ENCODE results near the gene TEF.

The TEF gene

DNA sequence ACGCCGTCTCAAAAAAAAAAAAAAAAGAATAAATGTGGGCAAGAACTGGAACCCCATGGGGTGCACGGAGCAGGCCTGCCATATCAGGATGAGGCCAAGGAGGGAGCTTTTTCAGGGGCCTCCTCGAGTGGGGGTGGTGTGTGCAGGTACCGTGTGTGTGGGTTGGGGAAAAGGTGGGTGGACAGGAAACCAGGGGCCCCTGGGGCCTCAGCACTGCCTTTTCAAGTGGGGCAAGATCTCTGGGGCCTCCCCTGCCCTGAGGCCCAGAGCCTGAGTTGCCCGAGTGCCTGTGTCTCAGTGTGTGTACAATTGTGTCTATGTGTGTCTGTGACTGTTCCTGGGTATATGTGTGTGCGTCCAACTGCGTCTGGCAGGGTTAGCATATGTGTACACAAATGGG, 23.8 kb downstream of the TEF start:
- Histone ChIP-seq H3F3A (ENCODE audit: low read depth) (no peaks in the 10 kb centered on the region), H3K4me2 (ENCODE audit: low read depth, low read length, poor library complexity, severe bottlenecking) (no peak overlapping the region), H3K9ac (ENCODE audit: low read depth, low read length, poor library complexity, severe bottlenecking) (no peak overlapping the region), H4K20me1 (ENCODE audit: insufficient read depth, low read length, poor library complexity, severe bottlenecking) (no peaks in the 10 kb centered on the region), H3K79me2 (ENCODE audit: insufficient read depth, low read length) (no peaks in the 10 kb centered on the region), H3K9me3 (ENCODE audit: insufficient read depth, low read depth, low read length) (no peaks in the 10 kb centered on the region), H2AFZ (ENCODE audit: low read length) (no peak overlapping the region), H3K4me1 (ENCODE audit: insufficient read depth, low read length, poor library complexity, severe bottlenecking) (peaks cover 4% of the 10 kb centered on the region), H3K9me2 (replicated peaks; ENCODE audit: low read depth, low read length) (no peaks in the 10 kb centered on the region), H3K36me3 (ENCODE audit: insufficient read depth, low read length) (no peaks in the 10 kb centered on the region), H3K4me3 (ENCODE audit: low read length, poor library complexity, severe bottlenecking) (no peak overlapping the region), H3K27me3 (ENCODE audit: insufficient read depth, low read length, poor library complexity, severe bottlenecking) (no peaks in the 10 kb centered on the region)
- TF ChIP-seq CTCF (conservative IDR thresholded peaks at IDR 0.05; ENCODE audit: low read length) (no peak), EZH2phosphoT487 (IDR thresholded peaks at IDR 0.05; ENCODE audit: borderline replicate concordance) (no peak)

GRCh38 chr22:41406410-41406809, 24.7 kb downstream of the TEF start:
- H3F3A ChIP-seq (ENCODE audit: low read depth), result no peaks in the 10 kb centered on the region
- no peaks in the 10 kb centered on the region for H3K9me2 ChIP-seq (replicated peaks; ENCODE audit: low read depth, low read length)
- H3K9ac ChIP-seq (ENCODE audit: low read depth, low read length, poor library complexity, severe bottlenecking), result no peak overlapping the region
- no peaks in the 10 kb centered on the region for H3K36me3 ChIP-seq (ENCODE audit: insufficient read depth, low read length)
- H3K4me1 ChIP-seq (ENCODE audit: insufficient read depth, low read length, poor library complexity, severe bottlenecking), result peaks cover 8% of the 10 kb centered on the region
- no peaks in the 10 kb centered on the region for H4K20me1 ChIP-seq (ENCODE audit: insufficient read depth, low read length, poor library complexity, severe bottlenecking)
- H3K4me2 ChIP-seq (ENCODE audit: low read depth, low read length, poor library complexity, severe bottlenecking), result no peak overlapping the region
- TF ChIP-seq CTCF (conservative IDR thresholded peaks at IDR 0.05; ENCODE audit: low read length), result no peak
- TF ChIP-seq EZH2phosphoT487 (IDR thresholded peaks at IDR 0.05; ENCODE audit: borderline replicate concordance), result no peak
- no peak overlapping the region for H2AFZ ChIP-seq (ENCODE audit: low read length)
- H3K27me3 ChIP-seq (ENCODE audit: insufficient read depth, low read length, poor library complexity, severe bottlenecking), result no peaks in the 10 kb centered on the region
- H3K79me2 ChIP-seq (ENCODE audit: insufficient read depth, low read length), result no peaks in the 10 kb centered on the region
- H3K4me3 ChIP-seq (ENCODE audit: low read length, poor library complexity, severe bottlenecking), result no peak overlapping the region
- no peaks in the 10 kb centered on the region for H3K9me3 ChIP-seq (ENCODE audit: insufficient read depth, low read depth, low read length)

GRCh38 chr22:41407433-41407832, 25.7 kb downstream of the TEF start:
- Histone ChIP-seq H3K79me2 (ENCODE audit: insufficient read depth, low read length) (peaks cover 4% of the 10 kb centered on the region), H2AFZ (ENCODE audit: low read length) (no peak overlapping the region), H3K9ac (ENCODE audit: low read depth, low read length, poor library complexity, severe bottlenecking) (no peak overlapping the region), H3K27me3 (ENCODE audit: insufficient read depth, low read length, poor library complexity, severe bottlenecking) (no peaks in the 10 kb centered on the region), H3K4me2 (ENCODE audit: low read depth, low read length, poor library complexity, severe bottlenecking) (no peak overlapping the region), H3K4me3 (ENCODE audit: low read length, poor library complexity, severe bottlenecking) (no peak overlapping the region), H3K9me2 (replicated peaks; ENCODE audit: low read depth, low read length) (no peaks in the 10 kb centered on the region), H3K9me3 (ENCODE audit: insufficient read depth, low read depth, low read length) (no peaks in the 10 kb centered on the region), H4K20me1 (ENCODE audit: insufficient read depth, low read length, poor library complexity, severe bottlenecking) (no peaks in the 10 kb centered on the region), H3K4me1 (ENCODE audit: insufficient read depth, low read length, poor library complexity, severe bottlenecking) (peaks cover 16% of the 10 kb centered on the region), H3K36me3 (ENCODE audit: insufficient read depth, low read length) (no peaks in the 10 kb centered on the region), H3F3A (ENCODE audit: low read depth) (no peaks in the 10 kb centered on the region)
- no peak for TF ChIP-seq CTCF (conservative IDR thresholded peaks at IDR 0.05; ENCODE audit: low read length)
- no peak for TF ChIP-seq EZH2phosphoT487 (IDR thresholded peaks at IDR 0.05; ENCODE audit: borderline replicate concordance)

Measured in Loucy (cell line).